Transverse colon (tissue), 4 donors: ENCODE data around the gene CXCR6.

Source experiments
- EP300 ChIP-seq: sonication (generic); formaldehyde crosslinking; IDR thresholded peaks from one replicate; pipeline ENCODE4 v1.6.1; 2017; ENCODE audit warnings: antibody characterized with exemption, low read depth
- POLR2A ChIP-seq: fragments of 450-650 bp; IDR thresholded peaks from one replicate; pipeline ENCODE4 v1.6.1; 2016; ENCODE audit warnings: antibody characterized with exemption, mild to moderate bottlenecking, moderate library complexity
- POLR2AphosphoS5 ChIP-seq, 3 donors: sonication (generic); formaldehyde crosslinking; IDR thresholded peaks; one replicate each; pipeline ENCODE4 v1.6.1; 2016; ENCODE audit warnings: antibody characterized with exemption in 3 of 3
- TF ChIP-seq, protein P1 (sequence below), 5 experiments: fragments of 200-600 bp in 3 of 5; fragments of 450-650 bp in 2 of 5; sonication (generic) in 3 of 5; IDR thresholded peaks; 1 replicate in 2 of 5; 2 replicates in 3 of 5; pipeline ENCODE4 v1.5.1; 2016 to 2017; ENCODE audit warnings: antibody characterized with exemption in 5 of 5, inconsistent platforms in 3 of 5, mild to moderate bottlenecking in 2 of 5, moderate library complexity in 1 of 5

GRCh38 chr3:45912435-45912834 is 30.8 kb upstream of the CXCR6 start:
- TF ChIP-seq POLR2A: no peak
- TF ChIP-seq, protein P1, sequence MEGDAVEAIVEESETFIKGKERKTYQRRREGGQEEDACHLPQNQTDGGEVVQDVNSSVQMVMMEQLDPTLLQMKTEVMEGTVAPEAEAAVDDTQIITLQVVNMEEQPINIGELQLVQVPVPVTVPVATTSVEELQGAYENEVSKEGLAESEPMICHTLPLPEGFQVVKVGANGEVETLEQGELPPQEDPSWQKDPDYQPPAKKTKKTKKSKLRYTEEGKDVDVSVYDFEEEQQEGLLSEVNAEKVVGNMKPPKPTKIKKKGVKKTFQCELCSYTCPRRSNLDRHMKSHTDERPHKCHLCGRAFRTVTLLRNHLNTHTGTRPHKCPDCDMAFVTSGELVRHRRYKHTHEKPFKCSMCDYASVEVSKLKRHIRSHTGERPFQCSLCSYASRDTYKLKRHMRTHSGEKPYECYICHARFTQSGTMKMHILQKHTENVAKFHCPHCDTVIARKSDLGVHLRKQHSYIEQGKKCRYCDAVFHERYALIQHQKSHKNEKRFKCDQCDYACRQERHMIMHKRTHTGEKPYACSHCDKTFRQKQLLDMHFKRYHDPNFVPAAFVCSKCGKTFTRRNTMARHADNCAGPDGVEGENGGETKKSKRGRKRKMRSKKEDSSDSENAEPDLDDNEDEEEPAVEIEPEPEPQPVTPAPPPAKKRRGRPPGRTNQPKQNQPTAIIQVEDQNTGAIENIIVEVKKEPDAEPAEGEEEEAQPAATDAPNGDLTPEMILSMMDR (IDR thresholded peaks at IDR 0.05): no peak
- TF ChIP-seq POLR2AphosphoS5 (IDR thresholded peaks at IDR 0.05): no peak
- no peak for TF ChIP-seq EP300
